Measurements from ENCODE around the gene MAPKAPK2. TPM values are rescaled to one million over a fixed set of nuclear protein-coding genes. Genes with fewer than 3 reads are reported as not detected.
A peak's percentile ranks its signal among the peaks of the same experiment; 100 is the strongest.

MAPKAPK2 gene
- total RNA-seq, 2 experiments from 2014 or later = 55.5 to 57.4 TPM

- ChIA-PET CTCF (interaction anchor here (1.1 to 1.8 kb wide), 4 partner anchors 11 to 58 kb away, joined by 3 to 5 read pairs (median 4); partner anchors contain the start of gene IL10), POLR2A (no interaction called here)
- peaks cover 9% of the 10 kb centered on the region for H3K36me3 Mint-ChIP-seq (ENCODE audit: low read depth)
- no peak for DNase-seq
- H3K9me3 Mint-ChIP-seq = no peaks in the 10 kb centered on the region
- H3K27me3 Mint-ChIP-seq = peaks cover 15% of the 10 kb centered on the region
- peak overlapping the region; percentile 39 for H3K27ac Mint-ChIP-seq
- peaks cover 65% of the 10 kb centered on the region for H3K4me1 Mint-ChIP-seq
- no peak overlapping the region for H3K4me3 Mint-ChIP-seq
Observed at GRCh38 chr1:206783506-206783905, 98.8 kb downstream of the MAPKAPK2 start.

Other genes starting within 250 kb of the MAPKAPK2 start
- gene IKBKE, start 214.4 kb upstream of the MAPKAPK2 start, total RNA-seq = 10 to 100 TPM; 72.6 to 85.1 TPM
- gene RASSF5, start 177.4 kb upstream of the MAPKAPK2 start, total RNA-seq = 100 to 1,000 TPM; 185 to 201 TPM
- gene EIF2D, start 72.4 kb upstream of the MAPKAPK2 start, total RNA-seq = 10 to 100 TPM; 44.5 to 51.6 TPM
- 1 to 10 TPM; 4.0 to 4.3 TPM for gene DYRK3, start 49.4 kb upstream of the MAPKAPK2 start, total RNA-seq
- not detected for gene IL19, start 85.9 kb downstream of the MAPKAPK2 start, total RNA-seq
- gene IL10, start 87.6 kb downstream of the MAPKAPK2 start, total RNA-seq = under 1 TPM; 0.12 to 0.15 TPM
- not detected for gene IL20, start 180.7 kb downstream of the MAPKAPK2 start, total RNA-seq
- not detected for gene IL24, start 212.5 kb downstream of the MAPKAPK2 start, total RNA-seq
- gene FCMR, start 237.0 kb downstream of the MAPKAPK2 start, total RNA-seq = 100 to 1,000 TPM; 151 to 157 TPM